H1 (cell line): ENCODE data around the gene MYL5. TPM values are rescaled to one million over a fixed set of nuclear protein-coding genes. Genes with fewer than 3 reads are reported as not detected.

Experiments used
- ASH2L ChIP-seq: fragments of 200-600, 300-600 bp; sonication (generic); IDR thresholded peaks from one replicate; pipeline ENCODE4 v1.7.1; 2017; ENCODE audit warnings: low read length
- ATF3 ChIP-seq: IDR thresholded peaks from 2 replicates; pipeline ENCODE4 v1.6.1; 2011; ENCODE audit warnings: low read depth, mild to moderate bottlenecking, low read length; ENCODE audit not compliant: insufficient read depth
- BACH1 ChIP-seq: IDR thresholded peaks from 2 replicates; pipeline ENCODE4 v1.6.1; 2012; ENCODE audit warnings: low read length, improper control_type of control experiment
- CBX5 ChIP-seq: fragments of 300-800, 300-1000 bp; sonication (generic); IDR thresholded peaks from 2 replicates; pipeline ENCODE4 v1.7.1; 2016; ENCODE audit warnings: antibody characterized with exemption, low read length, low read depth
- CREB1 ChIP-seq: IDR thresholded peaks from 2 replicates; pipeline ENCODE4 v1.6.1; 2012; ENCODE audit warnings: inconsistent platforms
- EGR1 ChIP-seq: IDR thresholded peaks from 2 replicates; pipeline ENCODE4 v1.6.1; 2011; ENCODE audit warnings: low read depth, low read length, borderline replicate concordance
- EZH2 ChIP-seq: fragments of 200-600 bp; sonication (generic); IDR thresholded peaks from 2 replicates; pipeline ENCODE4 v1.7.1; 2012; ENCODE audit warnings: low read depth, mild to moderate bottlenecking, moderate library complexity, low read length, inconsistent platforms; ENCODE audit not compliant: severe bottlenecking
- HDAC2 ChIP-seq, 2 experiments: fragments of 300-600 bp in 1 of 2; sonication (generic) in 1 of 2; IDR thresholded peaks; 2 replicates each; pipeline ENCODE4 v1.6.1; 2011 to 2012; ENCODE audit warnings: low read depth in 2 of 2, low read length in 2 of 2, mild to moderate bottlenecking in 2 of 2, moderate library complexity in 2 of 2, borderline replicate concordance in 1 of 2, inconsistent platforms in 1 of 2
- NANOG ChIP-seq: IDR thresholded peaks from 2 replicates; pipeline ENCODE4 v1.6.1; 2011; ENCODE audit warnings: low read length, low read depth, mild to moderate bottlenecking, inconsistent platforms; ENCODE audit not compliant: insufficient read depth, poor library complexity, severe bottlenecking
- PHF8 ChIP-seq: fragments of 200-600 bp; sonication (generic); conservative IDR thresholded peaks from 2 replicates; pipeline ENCODE4 v1.7.1; 2012; ENCODE audit warnings: low read depth, mild to moderate bottlenecking, inconsistent platforms, low read length, moderate library complexity
- POLR2AphosphoS5 ChIP-seq: IDR thresholded peaks from 2 replicates; pipeline ENCODE4 v1.6.1; 2011; ENCODE audit warnings: low read depth, low read length
- POU5F1 ChIP-seq: IDR thresholded peaks from 2 replicates; pipeline ENCODE4 v1.6.1; 2011; ENCODE audit warnings: low read depth, mild to moderate bottlenecking, low read length, moderate library complexity
- RBBP5 ChIP-seq: IDR thresholded peaks from 2 replicates; pipeline ENCODE4 v1.7.1; 2012; ENCODE audit warnings: low read depth, mild to moderate bottlenecking, inconsistent platforms, low read length, moderate library complexity, borderline replicate concordance
- RNF2 ChIP-seq: fragments of 200-900, 300-1000 bp; sonication (generic); IDR thresholded peaks from 2 replicates; pipeline ENCODE4 v1.7.1; 2016; ENCODE audit warnings: borderline replicate concordance, low read depth, mild to moderate bottlenecking, antibody characterized with exemption, low read length; ENCODE audit not compliant: poor library complexity, severe bottlenecking; ENCODE audit errors: missing control alignments
- SAP30 ChIP-seq: fragments of 300-600 bp; sonication (generic); IDR thresholded peaks from 2 replicates; pipeline ENCODE4 v1.7.1; 2012; ENCODE audit warnings: low read length, moderate library complexity, mild to moderate bottlenecking, inconsistent platforms; ENCODE audit not compliant: insufficient read depth, insufficient replicate concordance
- SIRT6 ChIP-seq: IDR thresholded peaks from one replicate; pipeline ENCODE4 v1.7.1; 2012; ENCODE audit warnings: low read length, inconsistent platforms
- SIX5 ChIP-seq: IDR thresholded peaks from 2 replicates; pipeline ENCODE4 v1.6.1; 2011; ENCODE audit warnings: mild to moderate bottlenecking, low read depth, low read length
- TEAD4 ChIP-seq: IDR thresholded peaks from 2 replicates; pipeline ENCODE4 v1.6.1; 2012; ENCODE audit warnings: low read depth, low read length, inconsistent platforms, mixed read lengths
- USF2 ChIP-seq: IDR thresholded peaks from 2 replicates; pipeline ENCODE4 v1.6.1; 2011; ENCODE audit warnings: low read length, improper control_type of control experiment
- polyA plus RNA-seq, 7 experiments: library from polyadenylated mRNA; depleted of rRNA in 3 of 7; stranded (reverse) in 5 of 7; unstranded in 2 of 7; fragments of >200 nt in 5 of 7; fragments of 200-250 nt in 2 of 7; gene quantifications; 1 replicate in 5 of 7; 2 replicates in 1 of 7; 4 replicates in 1 of 7; pipeline versions ENCODE4 v1.2.1 to v1.2.3, GENCODE V29; 2011 to 2013; ENCODE audit warnings: missing spikeins in 2 of 7, mixed read lengths in 2 of 7
- total RNA-seq: library from RNA; stranded (reverse); fragmentation: NEBNext Ultra II Directional; extraction: Animal tissue kit (Norgen Biotek cat#: 25700); gene quantifications from 2 replicates; pipeline ENCODE4 v1.2.1, GENCODE V29; 2021

MYL5 gene
- total and polyA plus RNA-seq, 2 of the 8 experiments (the other 6 are each of a cell fraction or from before 2014, with no cell fraction given): 5.7 to 6.8 TPM

- TF ChIP-seq ATF3: no peak
- no peak for TF ChIP-seq POU5F1
- TF ChIP-seq SAP30: no peak
- peak; percentile 90; the same call in 1 of the 2 replicates for TF ChIP-seq EGR1
- TF ChIP-seq NANOG: no peak
- TF ChIP-seq USF2: peak; percentile 69
- TF ChIP-seq HDAC2 (IDR thresholded peaks at IDR 0.05; ENCODE audit: borderline replicate concordance in 1 of 2, low read depth in 2 of 2, low read length in 2 of 2): no peak
- no peak; the same call in 1 of the 2 replicates for TF ChIP-seq POLR2AphosphoS5
- TF ChIP-seq RNF2: no peak
- peak; percentile 51 for TF ChIP-seq CREB1
- TF ChIP-seq ASH2L: peak; percentile 24
- 0 out of 2 replicates have a peak, but pooled peaks have one; percentile 39 for TF ChIP-seq RBBP5
- TF ChIP-seq SIX5: no peak
- 0 out of 2 replicates have a peak, but pooled peaks have one; percentile 44 for TF ChIP-seq TEAD4
- TF ChIP-seq EZH2: no peak
- TF ChIP-seq BACH1: no peak
- no peak for TF ChIP-seq CBX5
- peak; percentile 60 for TF ChIP-seq PHF8
- no peak for TF ChIP-seq SIRT6
- TF ChIP-seq, all 59 proteins: peak for 14
Observed at GRCh38 chr4:663438-664428, 10.6 kb upstream of the MYL5 start (continued).
